SJCRH30 (cell line): ENCODE measurements around the gene C1orf115. TPM values are rescaled to one million over a fixed set of nuclear protein-coding genes. Genes with fewer than 3 reads are reported as not detected.

Source experiments
- total RNA-seq: library from RNA; depleted of rRNA; stranded (reverse); fragments of >200 nt; shearing (Covaris generic); gene quantifications from 2 replicates; pipeline ENCODE4 v1.2.3, GENCODE V29; 2014; rRNA removed

The C1orf115 gene
- total RNA-seq, 1 experiment from 2014 or later = 1.8 TPM

Other genes with a start within 250 kb of the C1orf115 start
- gene MARK1, start 162.2 kb upstream of the C1orf115 start, total RNA-seq = 8.7 and 8.8 TPM in 2 replicates
- 5.4 and 5.6 TPM in 2 replicates for gene MTARC2, start 58.0 kb downstream of the C1orf115 start, total RNA-seq
- gene MTARC1, start 96.5 kb downstream of the C1orf115 start, total RNA-seq = 1.5 and 1.6 TPM in 2 replicates
- gene HLX, start 189.1 kb downstream of the C1orf115 start, total RNA-seq = 15.4 and 17.0 TPM in 2 replicates